H1 (cell line): ENCODE results near the gene CLCN5. TPM values are rescaled to one million over a fixed set of nuclear protein-coding genes. Genes with fewer than 3 reads are reported as not detected.

Source experiments
- microRNA counts: library from miRNA; unstranded; fragments of <30 nt; microRNA quantifications from one replicate; lab custom pipeline; 2015
- microRNA-seq, 2 experiments: library from miRNA; unstranded; fragments of <30 nt; microRNA quantifications; one replicate each; pipeline versions ENCODE4 to v1.2.0, GENCODE V29; 2016 to 2020; ENCODE audit warnings: borderline microRNAs expressed in 2 of 2, borderline number of aligned reads in 2 of 2, borderline replicate concordance in 1 of 2
- polyA plus RNA-seq, 7 experiments: library from polyadenylated mRNA; depleted of rRNA in 3 of 7; stranded (reverse) in 5 of 7; unstranded in 2 of 7; fragments of >200 nt in 5 of 7; fragments of 200-250 nt in 2 of 7; gene quantifications; 1 replicate in 5 of 7; 2 replicates in 1 of 7; 4 replicates in 1 of 7; pipeline versions ENCODE4 v1.2.1 to v1.2.3, GENCODE V29; 2011 to 2013; ENCODE audit warnings: missing spikeins in 2 of 7, mixed read lengths in 2 of 7
- small RNA-seq: library from polyadenylated mRNA; stranded (forward); fragments of <200 nt; extraction: miRNeasy Mini kit (QIAGEN cat#:217004); gene quantifications from one replicate; pipeline ENCODE3, GENCODE V24; 2013; ENCODE audit not compliant: insufficient read depth
- total RNA-seq: library from RNA; stranded (reverse); fragmentation: NEBNext Ultra II Directional; extraction: Animal tissue kit (Norgen Biotek cat#: 25700); gene quantifications from 2 replicates; pipeline ENCODE4 v1.2.1, GENCODE V29; 2021

CLCN5 gene
- total and polyA plus RNA-seq, 2 of the 8 experiments (the other 6 are each of a cell fraction or from before 2014, with no cell fraction given) = 4.2 to 9.7 TPM

MicroRNAs within 50 kb of the gene (microRNA counts, 767-probe panel; counts per million panel counts)
- microRNA hsa-miR-188-3p (lab: Ali Mortazavi, UCI) (879 counts per million, percentile 95 among the panel's probes with 10 or more counts), microRNA hsa-miR-188-5p (lab: Ali Mortazavi, UCI) (879 counts per million, percentile 95 among the panel's probes with 10 or more counts), microRNA hsa-miR-362-3p (lab: Ali Mortazavi, UCI) (879 counts per million, percentile 95 among the panel's probes with 10 or more counts), microRNA hsa-miR-362-5p (lab: Ali Mortazavi, UCI) (879 counts per million, percentile 95 among the panel's probes with 10 or more counts), microRNA hsa-miR-500a-5p+hsa-miR-501-5p (lab: Ali Mortazavi, UCI) (879 counts per million, percentile 95 among the panel's probes with 10 or more counts), microRNA hsa-miR-500b (lab: Ali Mortazavi, UCI) (879 counts per million, percentile 95 among the panel's probes with 10 or more counts), microRNA hsa-miR-501-3p (lab: Ali Mortazavi, UCI) (879 counts per million, percentile 95 among the panel's probes with 10 or more counts), microRNA hsa-miR-502-3p (lab: Ali Mortazavi, UCI) (879 counts per million, percentile 95 among the panel's probes with 10 or more counts), microRNA hsa-miR-502-5p (lab: Ali Mortazavi, UCI) (879 counts per million, percentile 95 among the panel's probes with 10 or more counts), microRNA hsa-miR-532-3p (lab: Ali Mortazavi, UCI) (879 counts per million, percentile 95 among the panel's probes with 10 or more counts), microRNA hsa-miR-532-5p (lab: Ali Mortazavi, UCI) (879 counts per million, percentile 95 among the panel's probes with 10 or more counts), microRNA hsa-miR-660-5p (lab: Ali Mortazavi, UCI) (879 counts per million, percentile 95 among the panel's probes with 10 or more counts)

Small RNA genes lying within 50 kb of the gene (microRNA-seq; reads per million reads assigned to microRNA genes)
- gene MIR188 (29.6 to 76.1 reads per million in 2 experiments), gene MIR362 (40.6 to 40.7 reads per million in 2 experiments), gene MIR500A (3.7 to 6.0 reads per million in 2 experiments), gene MIR500B (0 to 0.41 reads per million in 2 experiments), gene MIR501 (29.7 to 42.8 reads per million in 2 experiments), gene MIR502 (10.2 to 15.9 reads per million in 2 experiments), gene MIR532 (105 to 116 reads per million in 2 experiments), gene MIR660 (40.5 to 58.9 reads per million in 2 experiments)

Small RNA genes lying within 50 kb of the gene (small RNA-seq; reads per million reads assigned to genes)
- gene MIR188 = 17.5 reads per million, percentile 90 among the genes with 10 or more reads in this experiment
- gene MIR362 = 41.3 reads per million, percentile 95 among the genes with 10 or more reads in this experiment
- gene MIR500A = 1,371 reads per million, percentile 99 among the genes with 10 or more reads in this experiment
- gene MIR500B = 1.5 reads per million
- 155 reads per million, percentile 98 among the genes with 10 or more reads in this experiment for gene MIR501
- gene MIR502 = 19.9 reads per million, percentile 92 among the genes with 10 or more reads in this experiment
- gene MIR532 = 758 reads per million, percentile 99 among the genes with 10 or more reads in this experiment
- gene MIR660 = 252 reads per million, percentile 98 among the genes with 10 or more reads in this experiment
- gene RNU6-421P = not detected

Other genes starting within 250 kb of the CLCN5 start
- gene PAGE1, start 226.6 kb upstream of the CLCN5 start, total RNA-seq = not detected in 2 replicates
- not detected in 2 replicates for gene PAGE1, start 226.6 kb upstream of the CLCN5 start, polyA plus RNA-seq (2011; rRNA removed)
- gene PAGE4, start 93.3 kb upstream of the CLCN5 start, total RNA-seq = not detected in 2 replicates
- 0.50 and 0.53 TPM in 2 replicates for gene PAGE4, start 93.3 kb upstream of the CLCN5 start, polyA plus RNA-seq (2011; rRNA removed)
- gene USP27X, start 43.1 kb upstream of the CLCN5 start, total RNA-seq = 4.7 and 5.7 TPM in 2 replicates
- 3.8 TPM in 2 replicates for gene USP27X, start 43.1 kb upstream of the CLCN5 start, polyA plus RNA-seq (2011; rRNA removed)